GM12865 (cell line): ENCODE results near the gene RIPOR3.
"Not testable (repeated sequence)": the region's sequence is repeated elsewhere in the genome, so short reads cannot be mapped to it uniquely, and the experiment has no call there.

Source experiments
- DNase-seq: peaks from one replicate; pipeline ENCODE4 v3.0.0; 2010; ENCODE audit warnings: low read depth
- H3K4me3 ChIP-seq: 2 replicates; pipeline ENCODE4 v1.5.1; 2011; ENCODE audit warnings: mild to moderate bottlenecking, low read depth, low read length, control low read depth
- CTCF ChIP-seq: IDR thresholded peaks from 2 replicates; pipeline ENCODE4 v1.5.1; 2011; ENCODE audit warnings: low read length, control low read depth, low read depth, inconsistent platforms; ENCODE audit not compliant: insufficient read depth; ENCODE audit errors: missing control alignments

RIPOR3 gene

GRCh38 chr20:50682065-50682464 lies 9.3 kb downstream of the RIPOR3 start:
- TF ChIP-seq CTCF = no peak
- no peak overlapping the region for H3K4me3 ChIP-seq
- no peak for DNase-seq

GRCh38 chr20:50681359-50682064 lies 9.8 kb downstream of the RIPOR3 start:
- no peak for TF ChIP-seq CTCF

GRCh38 chr20:50680105-50680960 lies 11.0 kb downstream of the RIPOR3 start:
- no peak for TF ChIP-seq CTCF
- DNase-seq = no peak
- H3K4me3 ChIP-seq = no peak overlapping the region

More at GRCh38 chr20:50681359-50682064, 9.8 kb downstream of the RIPOR3 start:
- no peak for DNase-seq
- no peak overlapping the region for H3K4me3 ChIP-seq

DNA sequence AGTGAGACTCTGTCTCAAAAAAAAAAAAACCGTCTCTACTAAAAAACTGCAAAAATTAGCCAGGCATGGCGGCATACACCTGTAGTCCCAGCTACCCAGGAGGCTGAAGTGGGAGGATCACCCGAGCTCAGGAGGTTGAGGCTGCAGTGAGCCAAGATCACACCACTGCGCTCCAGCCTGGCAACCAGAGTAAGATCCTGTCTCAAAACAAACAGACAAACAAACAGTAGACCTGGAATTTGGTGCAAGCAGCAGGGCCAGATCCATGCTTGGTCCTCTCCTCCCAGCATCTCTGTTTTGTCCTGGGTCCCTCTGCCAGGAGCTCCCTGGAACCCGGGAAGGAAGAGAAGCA lies 11.6 kb downstream of the RIPOR3 start:
- no peak for TF ChIP-seq CTCF
- no peak for DNase-seq
- no peak overlapping the region for H3K4me3 ChIP-seq

DNA sequence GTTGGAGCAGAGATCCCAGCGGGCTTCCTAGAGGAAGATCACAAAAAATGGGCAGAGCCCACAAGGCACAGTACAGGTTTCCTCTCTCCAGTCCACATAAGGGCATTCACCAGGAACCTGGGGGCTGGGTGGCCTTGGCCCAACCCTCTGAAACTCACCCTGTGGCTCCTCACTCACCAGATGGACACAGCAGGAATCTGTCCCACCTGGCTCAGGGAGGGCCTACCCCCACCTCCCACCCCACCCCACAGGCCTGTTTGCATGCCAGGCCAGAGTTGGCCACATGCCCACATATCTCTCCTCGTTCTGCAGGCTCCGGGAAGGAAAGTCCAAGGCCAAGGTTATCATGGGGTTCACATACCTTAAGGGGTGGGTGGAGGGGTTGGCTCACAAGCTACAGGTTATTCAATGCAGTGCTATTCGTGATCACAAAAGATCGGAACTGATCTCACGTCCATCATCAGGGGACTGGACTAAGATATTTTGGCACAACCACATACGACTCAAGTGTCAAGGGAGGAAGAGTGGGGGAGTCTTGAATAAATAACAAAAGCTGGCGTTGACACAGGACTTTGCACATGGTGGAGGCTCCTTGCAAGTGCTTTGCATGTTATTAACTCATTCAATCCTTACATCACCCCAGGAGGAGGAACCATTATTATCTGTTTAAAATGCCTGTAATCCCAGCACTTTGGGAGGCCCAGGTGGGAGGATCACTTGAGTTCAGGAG lies 13.0 kb downstream of the RIPOR3 start:
- TF ChIP-seq CTCF = no peak
- DNase-seq = no peak
- H3K4me3 ChIP-seq = no peak overlapping the region

DNA sequence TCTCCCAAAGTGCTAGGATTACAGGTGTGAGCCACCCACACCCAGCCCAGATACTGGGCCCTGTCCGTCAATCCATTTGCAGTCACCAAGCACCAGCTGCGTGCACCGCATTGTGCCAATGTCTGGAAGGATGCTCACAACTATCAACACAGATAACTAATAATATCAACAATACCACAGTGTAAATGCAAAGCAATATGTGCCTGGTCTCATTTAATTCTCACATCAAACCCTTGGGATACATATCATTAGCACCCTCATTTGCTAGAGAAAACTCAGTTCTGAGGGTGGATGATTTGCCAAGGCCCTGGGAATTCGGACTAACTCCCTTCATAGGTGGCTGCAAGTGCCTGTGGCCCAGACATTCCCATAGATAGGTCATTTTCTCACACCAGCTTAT lies 14.5 kb downstream of the RIPOR3 start:
- DNase-seq = no peak
- H3K4me3 ChIP-seq = no peak overlapping the region
- no peak for TF ChIP-seq CTCF

- not testable (repeated sequence) for DNase-seq, H3K4me3 ChIP-seq
Observed at GRCh38 chr20:50676377-50676731, 15.0 kb downstream of the RIPOR3 start.
